Activated naive CD4-positive, alpha-beta T cell treated with anti-CD3 and anti-CD28 coated beads, Interleukin-2, amount 50 U/mL, for 16 hours (primary cell): ENCODE results near the gene DOC2A.
"Not testable (repeated sequence)": the region's sequence is repeated elsewhere in the genome, so short reads cannot be mapped to it uniquely, and the experiment has no call there.

Experiments
- DNase-seq: peaks from one replicate; pipeline ENCODE4 v3.0.0-alpha.2; 2020

The DOC2A gene

DNA sequence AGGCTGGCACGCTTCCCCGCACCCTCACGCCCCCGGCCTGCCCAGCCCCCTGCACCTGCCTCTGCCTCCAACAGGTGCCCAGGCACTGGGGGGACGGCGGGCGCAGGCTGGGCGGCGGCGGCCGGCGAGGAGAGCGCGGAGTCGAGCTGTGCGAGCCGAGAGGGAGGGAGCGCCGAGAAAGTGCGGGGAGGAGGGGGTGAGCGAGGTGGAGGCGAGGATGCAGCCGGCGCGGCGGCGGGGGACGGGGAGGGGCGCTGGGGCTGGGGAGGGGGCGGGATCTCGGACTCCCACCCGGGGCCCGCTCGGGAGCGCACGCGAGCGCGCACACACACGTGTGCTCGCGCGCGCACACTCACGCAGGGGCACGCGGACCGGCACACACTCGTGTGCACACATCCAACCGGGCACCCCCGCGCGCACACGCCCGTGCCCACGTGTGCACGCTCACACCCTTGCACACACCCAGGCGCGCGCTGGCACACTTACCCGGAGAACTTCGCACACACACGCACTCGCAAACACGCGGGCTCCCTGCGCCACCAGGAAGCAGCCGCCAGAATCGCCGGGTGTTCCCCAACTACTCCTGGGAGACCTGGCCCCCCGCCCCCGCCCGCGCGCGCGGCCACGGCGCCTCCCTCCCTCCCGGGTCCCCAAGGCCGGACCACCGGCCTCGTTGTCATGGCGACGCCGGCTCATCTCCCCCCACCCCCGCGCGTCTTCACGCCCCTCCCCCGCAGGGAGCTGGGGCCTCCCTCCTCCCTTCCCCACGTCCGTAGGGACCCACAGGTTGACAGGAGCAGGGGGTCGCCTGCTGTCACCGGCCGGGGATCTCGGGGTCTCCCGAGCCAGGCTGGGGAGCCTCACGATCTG lies at the start of gene DOC2A:
Gene DOC2A, minus strand, starts transcription at position 184 of the 870 bp plus-strand sequence. CDS start 805 bp downstream, outside the sequence.
- DNase-seq: peak; percentile 58

DNA sequence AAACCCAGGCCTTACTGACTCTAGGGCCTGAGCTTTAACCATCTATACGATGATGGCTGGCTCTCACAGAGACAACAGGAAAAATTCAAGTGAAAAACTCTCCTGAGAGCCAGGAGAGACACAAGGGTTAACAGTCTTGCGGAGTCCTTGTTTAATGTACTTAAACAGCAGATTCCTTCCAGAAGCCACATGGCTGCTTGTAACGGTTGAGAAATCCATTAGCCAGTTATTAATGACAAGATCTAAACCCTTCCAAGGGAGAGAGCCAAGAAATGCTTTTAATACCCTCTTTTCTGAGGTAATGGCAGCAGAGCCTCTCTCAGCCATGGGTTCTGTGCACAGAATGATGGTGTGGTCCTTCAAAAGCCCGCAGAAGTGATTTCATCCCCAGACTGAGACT lies 49.5 kb upstream of the DOC2A start:
- DNase-seq: no peak

DNA sequence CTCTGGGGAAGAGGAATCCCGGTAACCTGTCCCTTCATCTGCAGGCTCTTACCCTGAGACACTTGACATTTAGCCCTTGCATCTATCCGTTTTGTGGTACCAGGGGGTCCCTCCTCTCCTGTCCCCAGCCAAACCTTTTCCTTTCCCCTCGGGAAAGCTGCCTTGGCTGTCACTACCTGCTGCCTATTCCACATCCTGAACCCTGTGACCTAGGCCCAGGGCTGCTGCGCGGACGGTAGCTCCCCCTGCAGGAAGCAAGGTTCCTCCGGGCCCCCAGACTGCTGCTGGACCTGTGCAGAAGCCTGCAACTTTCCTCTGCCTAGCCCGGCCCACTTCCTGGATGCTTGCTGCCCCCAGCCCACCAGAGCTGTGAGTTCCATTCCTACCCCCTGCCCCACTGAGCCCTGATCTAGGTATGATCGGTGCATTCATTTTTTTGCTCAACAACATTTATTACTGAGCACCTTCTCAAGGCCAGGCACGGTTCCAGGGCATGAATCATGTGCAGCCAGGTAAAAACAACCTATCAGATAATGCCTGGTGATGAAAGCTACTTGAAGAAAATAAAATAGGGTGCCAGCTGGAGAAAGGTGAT lies 44.2 kb upstream of the DOC2A start:
- DNase-seq: peak; percentile 55

DNA sequence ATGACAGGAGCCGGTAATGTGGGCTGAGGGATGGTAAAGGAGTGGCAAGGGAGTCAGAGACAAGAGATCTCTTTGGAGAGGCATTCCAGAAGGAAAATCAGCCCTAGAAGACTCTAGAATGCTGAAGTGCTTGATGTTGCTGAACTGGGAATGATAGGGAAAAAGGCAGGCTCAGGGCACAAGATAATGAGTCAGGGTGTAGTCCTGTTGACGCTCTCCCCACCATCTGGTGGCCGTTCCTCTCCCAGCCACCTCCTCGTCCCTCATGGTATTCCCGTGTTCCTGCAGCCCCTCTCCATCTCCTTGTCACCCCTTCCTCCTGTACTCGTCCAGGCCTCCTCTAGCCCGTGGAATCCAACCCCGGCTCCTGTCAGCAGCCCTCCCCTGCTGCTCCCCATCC lies 43.6 kb upstream of the DOC2A start:
- DNase-seq: no peak

DNA sequence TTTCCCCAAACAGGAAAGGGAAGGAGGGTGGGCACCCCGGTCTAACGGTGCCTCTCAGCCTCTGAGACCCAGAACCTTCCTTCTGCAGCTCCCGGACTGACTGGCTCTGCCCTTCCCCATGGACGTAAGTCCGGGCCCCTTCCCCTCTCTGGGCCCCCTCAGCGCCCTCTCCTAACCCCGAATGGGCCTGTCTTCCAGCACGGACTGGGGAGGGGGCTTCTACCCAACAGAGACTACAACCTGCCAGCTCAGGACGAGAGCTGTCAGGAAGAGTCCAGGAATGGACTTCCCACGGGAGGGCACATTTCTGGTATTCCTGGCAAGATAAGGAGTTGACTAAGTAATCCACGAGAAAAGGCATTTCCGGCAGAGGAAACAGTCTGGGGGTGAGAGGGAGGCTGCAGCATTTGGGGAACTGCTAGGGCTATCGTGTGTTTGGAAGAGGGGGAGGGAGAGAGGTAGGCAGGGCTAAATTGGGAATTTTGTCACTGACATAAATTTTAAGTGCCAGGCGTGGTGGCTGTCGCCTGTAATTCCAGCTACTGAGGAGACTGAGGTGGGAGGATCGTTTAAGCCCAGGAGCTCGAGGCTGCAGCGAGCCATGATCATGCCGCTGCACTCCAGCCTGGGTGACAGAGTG lies 42.7 kb upstream of the DOC2A start:
- no peak for DNase-seq

DNA sequence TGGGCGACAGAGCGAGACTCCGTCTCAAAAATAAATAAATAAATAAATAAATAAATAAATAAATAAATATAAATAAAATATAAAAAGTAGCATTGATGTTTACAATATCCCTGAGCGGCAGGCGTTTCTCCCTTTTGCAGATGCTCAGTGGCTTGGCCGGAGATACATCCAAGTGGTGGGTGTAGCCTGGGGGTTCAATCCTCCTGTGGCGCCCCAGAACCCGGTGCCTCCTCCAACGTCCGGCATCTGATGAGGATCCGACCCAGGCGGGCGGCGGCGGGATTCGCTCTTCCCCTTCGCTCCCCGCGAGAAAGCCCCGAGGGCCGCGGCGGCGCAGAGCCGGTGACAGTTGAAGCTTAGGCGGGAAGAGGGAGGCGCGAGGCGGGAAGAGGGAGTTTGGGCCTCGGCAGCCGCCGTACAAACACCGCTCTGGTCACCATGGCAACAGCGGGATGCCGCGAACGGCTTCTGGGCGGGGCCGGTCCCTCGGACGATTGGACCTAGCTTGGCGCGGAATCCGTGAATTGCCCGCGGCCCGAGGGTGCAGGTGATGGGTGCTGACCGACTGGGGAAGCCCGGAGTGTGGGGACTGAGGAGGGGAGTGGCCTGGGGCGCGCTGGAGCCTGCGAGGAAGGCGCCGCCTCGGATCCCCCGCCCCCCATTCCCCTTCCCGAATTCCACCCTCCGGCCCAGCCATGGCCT lies 42.0 kb upstream of the DOC2A start:
- peak; percentile 89 for DNase-seq

DNA sequence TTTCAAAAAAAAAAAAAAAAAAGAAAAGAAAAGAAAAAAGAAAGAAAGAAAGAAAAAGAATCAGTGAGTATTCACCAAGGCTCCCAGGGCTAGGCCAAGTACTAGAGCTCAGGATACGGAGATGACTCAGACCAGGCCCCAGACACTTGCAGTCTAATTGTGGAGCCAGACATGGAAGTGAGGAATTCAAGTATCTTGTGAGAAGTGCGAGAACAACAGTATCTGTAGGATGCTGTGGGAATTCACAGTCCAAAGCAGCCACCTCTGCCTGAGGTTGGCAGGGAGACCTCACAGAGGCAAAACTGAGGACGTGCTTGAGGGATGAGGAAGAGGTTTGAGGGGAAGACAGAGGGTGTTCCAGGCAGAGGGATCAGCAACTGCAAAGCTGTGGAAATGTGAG lies 40.7 kb upstream of the DOC2A start:
- DNase-seq: no peak

DNA sequence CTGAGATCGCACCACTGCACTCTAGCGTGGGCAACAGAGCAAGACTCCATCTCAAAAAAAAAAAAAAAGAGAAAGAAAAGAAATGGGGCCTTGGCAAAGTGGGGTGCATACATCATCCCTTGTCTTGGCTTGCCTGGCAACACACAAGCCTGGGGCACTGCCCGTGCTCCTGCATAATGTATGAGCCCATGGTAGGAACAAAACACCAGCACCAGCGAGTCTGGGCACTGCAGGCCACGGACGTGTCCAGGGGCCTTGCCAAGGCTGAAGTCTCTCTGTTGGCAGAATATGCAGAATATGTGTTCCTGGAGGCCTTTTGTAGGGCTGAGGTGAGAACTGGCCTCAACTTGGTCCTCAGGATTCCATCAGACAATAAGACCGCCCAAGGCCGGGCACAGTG lies 39.0 kb upstream of the DOC2A start:
- no peak for DNase-seq

DNA sequence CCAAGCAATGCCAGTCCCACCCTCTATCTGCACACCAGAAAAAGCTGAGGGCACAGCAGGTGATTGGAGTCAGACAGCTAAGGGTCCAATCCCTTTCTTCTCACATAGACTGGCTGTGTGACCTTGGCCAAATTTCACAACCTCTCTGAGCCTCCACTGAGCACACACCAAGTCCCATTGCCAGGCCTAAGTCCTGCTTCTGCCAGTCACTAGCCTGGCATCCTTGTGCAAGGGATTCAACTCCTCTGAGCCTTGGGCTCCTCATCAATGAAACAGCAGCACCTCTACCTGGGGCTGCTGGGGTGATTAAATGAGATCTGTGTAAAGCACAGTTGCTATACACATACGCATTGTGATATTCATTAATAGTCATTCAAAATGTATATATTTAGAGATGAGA lies 35.8 kb upstream of the DOC2A start:
- DNase-seq: no peak

DNA sequence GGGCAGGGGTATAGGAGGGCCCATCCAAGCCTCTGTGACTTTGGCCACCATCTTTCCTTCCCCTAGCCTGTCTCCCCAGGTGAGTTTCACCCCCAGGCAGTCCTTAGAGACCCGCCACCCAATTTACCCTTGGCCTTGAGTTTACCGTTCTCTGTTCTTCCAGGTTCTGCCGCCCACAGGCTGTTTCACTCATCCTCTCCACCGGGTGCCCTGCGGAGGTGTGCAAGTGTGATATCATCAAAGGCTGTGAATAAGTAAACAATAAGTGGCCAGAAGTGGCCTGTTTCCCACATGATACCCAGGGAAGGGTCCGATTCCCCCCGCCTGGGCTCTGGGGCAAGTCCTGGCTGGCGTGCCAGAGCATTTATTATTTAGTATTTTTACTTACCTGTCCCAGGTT lies 35.4 kb upstream of the DOC2A start:
- DNase-seq: no peak

DNA sequence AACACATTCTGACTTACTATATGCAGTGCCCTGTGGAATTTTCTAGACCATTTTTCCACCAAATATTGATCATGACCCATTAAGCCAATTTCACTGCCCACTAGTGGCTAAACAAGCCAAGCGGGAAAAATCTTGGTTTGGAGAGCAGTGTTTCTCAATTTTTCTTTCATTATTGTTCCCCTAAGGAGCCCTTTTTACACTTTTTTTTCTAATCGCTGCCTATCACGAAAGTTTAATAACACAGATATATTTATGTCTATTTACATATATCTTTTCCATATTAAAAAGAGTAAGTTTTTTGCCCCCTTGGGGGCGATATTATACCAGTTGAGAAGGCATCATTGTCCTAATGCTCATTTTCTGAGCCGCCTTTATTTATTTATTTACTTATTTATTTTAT lies 31.0 kb upstream of the DOC2A start:
- no peak for DNase-seq

DNA sequence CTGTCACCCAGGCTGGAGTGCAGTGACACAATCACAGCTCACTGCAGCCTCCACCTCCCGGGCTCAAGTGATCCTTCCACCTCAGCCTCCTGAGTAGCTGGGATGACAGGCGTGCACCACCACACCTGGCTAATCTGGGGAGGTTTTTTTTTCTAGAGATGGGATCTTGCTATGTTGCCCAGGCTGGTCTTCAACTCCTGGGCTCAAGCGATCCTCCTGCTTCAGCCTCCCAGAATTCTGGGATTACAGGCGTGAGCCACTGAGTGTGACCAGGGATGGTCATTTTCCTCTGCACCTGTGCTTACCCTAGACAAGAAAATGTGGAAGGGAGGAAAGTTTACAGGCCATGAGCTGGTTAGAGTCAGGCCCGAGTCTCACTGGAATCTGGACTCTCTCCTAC lies 29.9 kb upstream of the DOC2A start:
- not testable (repeated sequence) for DNase-seq

DNA sequence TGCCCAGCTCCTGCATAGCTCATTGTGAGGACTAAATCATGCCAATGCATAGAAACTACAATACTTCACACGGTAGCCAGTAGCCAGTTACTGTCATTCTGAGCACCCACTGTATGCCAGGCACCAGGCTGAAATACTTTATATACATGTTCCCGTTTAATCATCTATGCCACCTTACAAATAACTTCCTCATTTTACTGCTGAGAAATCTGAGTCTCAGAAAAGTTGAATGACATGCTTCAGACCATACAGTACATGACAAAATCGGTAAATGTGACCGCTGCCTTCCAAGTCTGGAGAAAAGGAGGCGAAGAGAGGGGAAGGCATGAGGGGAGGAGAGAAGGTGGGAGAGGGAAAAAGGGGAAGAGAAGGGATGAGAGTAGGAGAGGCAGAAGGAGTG lies 29.4 kb upstream of the DOC2A start:
- DNase-seq: no peak

DNA sequence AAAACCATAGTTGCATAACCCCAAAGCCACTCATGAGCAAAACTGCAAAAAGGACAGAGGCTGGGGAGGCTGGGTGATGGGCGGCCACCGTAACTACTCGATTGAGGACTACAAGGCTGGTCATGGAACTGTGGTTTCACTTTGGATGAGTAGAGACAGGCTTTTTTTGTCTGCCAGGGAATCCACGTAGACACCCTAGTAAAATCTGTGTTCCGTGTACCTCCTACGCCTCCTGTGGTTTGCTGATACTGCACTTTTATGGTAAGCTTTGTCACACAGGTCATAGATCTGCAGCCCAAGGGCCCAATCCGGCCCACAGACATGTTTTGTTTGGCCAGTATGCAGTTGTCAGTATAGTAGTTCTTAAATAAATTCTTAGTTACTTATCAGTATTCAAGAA lies 22.4 kb upstream of the DOC2A start:
- no peak for DNase-seq

DNA sequence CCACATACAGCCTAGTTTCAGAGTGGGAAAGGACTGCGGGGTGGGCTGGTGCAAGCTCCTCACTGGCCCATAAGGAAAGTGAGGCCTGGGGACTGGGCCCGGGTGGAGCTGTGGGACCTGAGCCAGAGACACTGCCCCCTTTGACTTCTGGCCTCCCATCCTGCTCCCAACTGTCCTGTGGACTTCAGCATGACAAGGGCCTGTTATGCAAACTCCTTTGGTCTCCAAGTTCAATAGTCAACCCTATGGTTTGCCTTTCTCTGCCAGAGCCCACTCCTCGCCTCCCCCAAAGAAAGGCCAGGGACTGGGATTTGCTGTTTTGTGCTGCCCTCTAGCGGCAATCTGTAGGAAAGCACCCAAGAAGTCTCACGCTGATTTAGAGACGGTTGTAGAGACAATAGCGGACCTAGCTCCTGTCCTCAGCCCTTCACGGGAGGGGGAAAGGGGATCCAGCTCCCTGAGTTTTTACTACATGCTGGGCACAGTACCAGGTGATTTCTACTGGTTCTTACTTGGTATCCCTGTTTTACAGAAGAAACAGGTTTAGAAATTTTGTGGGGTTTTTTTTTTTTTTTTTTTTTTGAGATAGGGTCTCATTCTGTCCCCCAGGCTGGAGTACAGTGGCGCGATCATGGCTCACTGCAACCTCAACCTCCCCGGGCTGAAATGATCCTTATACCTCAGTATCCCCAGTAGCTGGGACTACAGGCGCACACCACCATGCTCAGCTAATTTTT lies 21.4 kb upstream of the DOC2A start:
- peak; percentile 63 for DNase-seq

DNA sequence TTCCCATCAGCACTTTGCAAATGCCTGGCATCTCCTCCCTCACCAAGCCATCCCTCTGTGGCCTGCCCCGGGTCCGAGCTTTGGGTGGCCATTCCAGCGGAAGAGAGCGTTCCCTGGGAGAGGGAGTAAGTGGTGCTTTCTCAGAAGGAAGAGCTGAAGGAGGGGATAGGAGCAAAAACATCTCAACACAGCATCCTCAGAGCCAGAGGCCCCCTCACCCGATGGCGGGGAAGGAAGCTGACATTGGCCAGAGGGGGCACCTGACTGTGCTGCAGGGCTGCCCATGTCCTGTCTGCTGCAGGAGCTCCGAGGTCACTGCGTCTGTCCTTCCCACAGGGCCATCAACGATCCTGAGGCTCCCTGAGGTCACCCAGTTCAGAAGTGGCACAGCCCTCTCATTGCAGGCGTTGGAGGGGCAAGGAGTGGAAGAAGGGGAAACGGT lies 20.7 kb upstream of the DOC2A start:
- no peak for DNase-seq

DNA sequence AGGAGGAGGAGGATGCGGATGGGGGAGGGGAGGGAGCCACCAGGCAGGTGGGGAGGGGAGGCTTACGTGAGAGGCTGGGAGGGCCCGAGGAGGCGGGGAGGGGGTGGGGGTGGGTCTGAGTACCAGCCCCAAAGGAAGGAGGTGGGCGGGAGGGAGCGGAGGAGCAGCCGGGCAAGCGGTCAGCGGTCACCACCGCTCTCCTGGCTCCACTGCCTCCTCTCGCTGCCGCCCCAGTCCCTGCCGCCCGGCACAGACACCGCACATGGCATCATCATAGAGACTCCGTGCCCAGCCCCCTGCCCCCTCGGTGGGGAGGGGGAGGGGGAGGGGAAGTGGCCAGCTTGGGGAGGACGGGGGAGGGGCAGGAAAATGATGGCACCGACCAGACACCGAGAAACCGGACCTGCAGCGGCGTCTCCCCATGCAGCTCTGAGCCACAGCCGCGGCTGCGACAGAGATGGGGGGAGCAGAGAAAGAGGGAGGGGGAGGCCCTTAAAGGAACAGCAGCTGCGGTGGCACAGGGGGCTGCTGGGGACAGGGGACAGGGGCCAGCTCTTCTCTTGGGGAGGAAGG lies 20.1 kb upstream of the DOC2A start, which contains the start of gene TLCD3B:
Gene TLCD3B, minus strand, starts transcription at position 431 of the 573 bp plus-strand sequence. CDS start 744 bp downstream, outside the sequence.
- no peak for DNase-seq

DNA sequence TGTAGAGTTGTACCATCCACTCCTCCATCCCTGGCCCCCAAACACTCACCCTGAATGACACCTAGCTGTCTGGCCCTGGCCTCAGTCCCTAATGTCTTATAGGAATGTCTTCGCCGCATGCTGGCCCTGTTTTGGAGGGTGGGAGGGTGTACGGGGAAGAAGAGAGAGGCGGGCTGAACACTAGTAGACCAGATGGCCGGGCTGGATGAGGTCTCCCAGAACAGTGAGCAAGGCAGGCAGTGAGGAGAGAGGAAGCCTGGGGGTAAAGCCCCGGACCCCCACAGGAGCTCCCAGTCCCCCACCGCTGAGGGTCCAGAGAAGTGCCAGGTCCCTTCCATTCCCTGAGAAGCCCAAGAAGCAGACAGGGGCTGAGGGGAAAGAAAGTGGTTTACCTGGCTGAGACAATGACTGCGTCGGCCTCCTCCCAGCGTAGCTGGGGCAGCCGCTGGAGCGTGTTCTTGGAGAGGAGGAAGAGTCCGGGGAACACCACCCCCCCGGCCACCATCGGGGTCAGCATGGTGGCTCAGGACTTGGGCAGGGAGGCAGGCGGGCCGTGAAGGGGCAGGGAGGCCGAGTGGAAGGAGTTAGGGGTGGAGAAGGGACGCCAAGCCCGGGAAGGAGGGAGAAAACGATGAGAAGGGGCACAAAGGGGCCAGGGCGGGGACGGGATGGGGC lies 19.3 kb upstream of the DOC2A start:
- no peak for DNase-seq

DNA sequence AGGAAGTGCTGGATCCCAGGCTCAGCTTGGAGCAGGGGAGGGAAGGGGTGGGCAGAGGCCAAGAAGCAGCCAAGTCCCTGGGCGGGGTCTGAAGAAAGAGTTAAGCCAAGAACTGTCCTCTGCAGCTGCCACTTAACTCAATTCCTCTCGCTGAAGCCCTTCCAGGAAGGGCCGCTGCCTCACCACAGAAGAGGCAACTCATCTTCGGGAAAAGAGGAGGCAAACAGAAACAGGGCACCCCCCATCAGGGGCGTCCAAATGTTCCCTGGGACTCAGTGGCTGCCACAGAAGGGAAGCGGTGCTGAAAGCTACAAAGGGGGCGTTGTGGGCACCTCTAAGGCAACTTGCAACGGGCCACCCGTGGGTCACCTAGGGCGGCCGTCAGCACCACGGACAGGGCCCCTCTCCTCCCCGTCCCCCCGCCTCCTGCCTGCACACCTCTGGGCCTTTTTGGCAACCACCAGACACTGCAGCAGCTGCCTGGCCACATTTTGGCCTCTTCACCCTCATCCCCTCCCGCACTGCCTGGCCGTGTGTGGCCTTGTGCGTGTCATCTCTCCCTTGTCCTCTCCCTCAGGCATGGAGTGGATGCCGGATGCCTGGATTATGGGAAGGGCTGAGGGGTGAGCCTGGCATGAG lies 17.7 kb upstream of the DOC2A start:
- no peak for DNase-seq

DNA sequence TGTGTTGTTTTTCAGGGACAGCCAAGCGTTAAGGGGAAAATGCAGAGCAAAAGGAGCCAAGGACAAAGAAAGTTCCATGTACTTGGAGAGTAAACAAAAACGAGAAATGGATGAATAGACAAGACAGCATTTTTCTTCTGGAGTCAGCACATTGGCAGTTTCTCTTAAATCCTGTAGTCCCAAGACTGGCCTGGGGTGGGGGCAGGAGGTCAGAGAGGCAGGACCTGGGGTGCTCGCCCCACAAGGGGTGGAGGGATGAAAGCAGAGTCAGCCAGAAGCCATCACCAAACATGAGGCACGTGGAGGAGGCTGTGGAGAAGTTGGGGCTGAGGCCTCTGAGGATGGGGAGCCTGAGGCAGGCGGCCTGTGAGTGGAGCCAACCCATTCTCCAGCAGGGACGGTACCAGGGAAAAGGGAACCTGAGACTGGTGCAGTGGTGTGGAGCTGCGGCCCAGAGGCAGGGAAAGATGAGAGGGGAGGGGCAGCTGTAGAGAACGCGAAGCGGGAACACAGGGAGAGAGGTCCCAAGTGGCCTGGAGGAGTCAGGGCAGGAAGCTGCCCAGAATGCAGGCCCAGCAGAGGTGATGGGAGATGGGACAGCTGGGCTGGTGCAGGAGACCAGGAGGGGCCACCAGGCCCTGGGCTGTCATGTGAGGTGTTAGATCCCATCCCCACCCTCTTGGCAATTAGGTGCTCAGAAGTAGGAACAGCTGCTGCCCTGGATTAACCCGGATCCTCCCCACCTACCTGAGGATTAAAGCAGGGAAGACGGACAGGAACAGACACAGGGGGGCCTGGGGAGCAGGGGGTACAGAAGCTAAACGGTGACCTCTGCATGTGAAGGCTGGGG lies 17.0 kb upstream of the DOC2A start:
- no peak for DNase-seq
